Peyer's patch (tissue), 4 donors: ENCODE measurements around the gene MLPH.
"Not testable (repeated sequence)": the region's sequence is repeated elsewhere in the genome, so short reads cannot be mapped to it uniquely, and the experiment has no call there.

Experiments
- POLR2A ChIP-seq, 2 donors: fragments of 450-650 bp; IDR thresholded peaks; one replicate each; pipeline ENCODE4 v1.5.1; 2017; ENCODE audit warnings: antibody characterized with exemption in 2 of 2, mild to moderate bottlenecking in 2 of 2, moderate library complexity in 2 of 2
- TF ChIP-seq, protein P1 (sequence below), 6 experiments: fragments of 450-650 bp in 4 of 6; fragments of 200-600 bp in 2 of 6; sonication (generic) in 1 of 6; IDR thresholded peaks; one replicate each; pipeline ENCODE4 v1.5.1; 2017 to 2019; ENCODE audit warnings: antibody characterized with exemption in 6 of 6, mild to moderate bottlenecking in 3 of 6, moderate library complexity in 1 of 6

DNA sequence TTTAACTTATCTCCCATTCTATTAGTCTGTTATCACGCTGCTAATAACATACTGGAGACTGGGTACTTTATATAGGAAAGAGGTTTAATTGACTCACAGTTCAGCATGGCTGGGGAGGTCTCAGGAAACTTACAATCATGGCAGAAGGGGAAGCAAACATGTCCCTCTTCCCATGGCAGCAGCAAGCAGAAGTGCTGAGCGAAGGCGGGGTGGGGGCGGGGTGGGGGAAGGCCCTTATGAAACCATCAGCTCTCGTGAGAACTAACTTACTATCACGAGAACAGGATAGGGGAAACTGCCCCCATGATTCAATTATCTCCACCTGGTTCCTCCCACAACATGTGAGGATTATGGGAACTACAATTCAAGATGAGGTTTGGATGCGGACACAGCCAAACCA lies 17.6 kb upstream of the MLPH start:
- TF ChIP-seq, protein P1, sequence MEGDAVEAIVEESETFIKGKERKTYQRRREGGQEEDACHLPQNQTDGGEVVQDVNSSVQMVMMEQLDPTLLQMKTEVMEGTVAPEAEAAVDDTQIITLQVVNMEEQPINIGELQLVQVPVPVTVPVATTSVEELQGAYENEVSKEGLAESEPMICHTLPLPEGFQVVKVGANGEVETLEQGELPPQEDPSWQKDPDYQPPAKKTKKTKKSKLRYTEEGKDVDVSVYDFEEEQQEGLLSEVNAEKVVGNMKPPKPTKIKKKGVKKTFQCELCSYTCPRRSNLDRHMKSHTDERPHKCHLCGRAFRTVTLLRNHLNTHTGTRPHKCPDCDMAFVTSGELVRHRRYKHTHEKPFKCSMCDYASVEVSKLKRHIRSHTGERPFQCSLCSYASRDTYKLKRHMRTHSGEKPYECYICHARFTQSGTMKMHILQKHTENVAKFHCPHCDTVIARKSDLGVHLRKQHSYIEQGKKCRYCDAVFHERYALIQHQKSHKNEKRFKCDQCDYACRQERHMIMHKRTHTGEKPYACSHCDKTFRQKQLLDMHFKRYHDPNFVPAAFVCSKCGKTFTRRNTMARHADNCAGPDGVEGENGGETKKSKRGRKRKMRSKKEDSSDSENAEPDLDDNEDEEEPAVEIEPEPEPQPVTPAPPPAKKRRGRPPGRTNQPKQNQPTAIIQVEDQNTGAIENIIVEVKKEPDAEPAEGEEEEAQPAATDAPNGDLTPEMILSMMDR (IDR thresholded peaks at IDR 0.05): not testable (repeated sequence)
- TF ChIP-seq POLR2A (IDR thresholded peaks at IDR 0.05): not testable (repeated sequence)
